NT2/D1 (cell line): ENCODE results near the gene BMP15.

Source experiments
- SUZ12 ChIP-seq: IDR thresholded peaks from 2 replicates; pipeline ENCODE4 v1.6.1; 2011; ENCODE audit not compliant: insufficient read length, insufficient read depth; ENCODE audit errors: extremely low read depth
- YY1 ChIP-seq: IDR thresholded peaks from 2 replicates; pipeline ENCODE4 v1.6.1; 2011; ENCODE audit not compliant: insufficient read length, insufficient read depth

GRCh38 chrX:50889582-50889981 lies 21.0 kb upstream of the BMP15 start:
- TF ChIP-seq YY1: no peak
- no peak for TF ChIP-seq SUZ12
